Panc1 (cell line): ENCODE measurements around the gene ZBTB11.

Experiments used
- POLR2AphosphoS5 ChIP-seq: IDR thresholded peaks from 2 replicates; pipeline ENCODE4 v1.6.1; 2012; ENCODE audit warnings: mild to moderate bottlenecking, low read depth, low read length, moderate library complexity
- TF ChIP-seq, protein P1 (sequence below): fragments of 450-650 bp; IDR thresholded peaks from 2 replicates; pipeline ENCODE4 v1.5.1; 2017; ENCODE audit warnings: mild to moderate bottlenecking

DNA sequence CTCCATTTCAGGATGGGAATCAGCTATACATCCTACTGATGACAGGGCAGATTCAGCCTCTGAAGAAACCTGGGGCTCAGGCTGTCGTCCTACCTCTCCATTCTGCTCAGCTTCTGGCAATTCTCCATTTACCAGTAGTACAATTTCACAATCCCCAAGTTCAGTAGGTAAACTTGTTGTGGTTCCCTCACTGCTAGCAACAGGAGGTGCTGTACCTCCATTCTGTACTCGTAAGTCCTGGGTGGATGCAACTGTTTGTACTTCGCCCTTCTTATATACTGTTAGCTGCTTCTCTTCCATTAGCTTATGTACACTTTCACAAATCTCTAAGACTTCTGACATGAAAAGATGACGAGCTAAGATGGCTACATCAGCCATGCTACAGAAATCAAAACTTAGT, 11.6 kb downstream of the ZBTB11 start:
- TF ChIP-seq, protein P1, sequence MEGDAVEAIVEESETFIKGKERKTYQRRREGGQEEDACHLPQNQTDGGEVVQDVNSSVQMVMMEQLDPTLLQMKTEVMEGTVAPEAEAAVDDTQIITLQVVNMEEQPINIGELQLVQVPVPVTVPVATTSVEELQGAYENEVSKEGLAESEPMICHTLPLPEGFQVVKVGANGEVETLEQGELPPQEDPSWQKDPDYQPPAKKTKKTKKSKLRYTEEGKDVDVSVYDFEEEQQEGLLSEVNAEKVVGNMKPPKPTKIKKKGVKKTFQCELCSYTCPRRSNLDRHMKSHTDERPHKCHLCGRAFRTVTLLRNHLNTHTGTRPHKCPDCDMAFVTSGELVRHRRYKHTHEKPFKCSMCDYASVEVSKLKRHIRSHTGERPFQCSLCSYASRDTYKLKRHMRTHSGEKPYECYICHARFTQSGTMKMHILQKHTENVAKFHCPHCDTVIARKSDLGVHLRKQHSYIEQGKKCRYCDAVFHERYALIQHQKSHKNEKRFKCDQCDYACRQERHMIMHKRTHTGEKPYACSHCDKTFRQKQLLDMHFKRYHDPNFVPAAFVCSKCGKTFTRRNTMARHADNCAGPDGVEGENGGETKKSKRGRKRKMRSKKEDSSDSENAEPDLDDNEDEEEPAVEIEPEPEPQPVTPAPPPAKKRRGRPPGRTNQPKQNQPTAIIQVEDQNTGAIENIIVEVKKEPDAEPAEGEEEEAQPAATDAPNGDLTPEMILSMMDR = no peak
- TF ChIP-seq POLR2AphosphoS5 = no peak
